HEK293 (cell line): ENCODE measurements around the gene SEC24C.

ENCODE experiments used
- CTCF ChIA-PET: fragments of 350-600 bp; formaldehyde crosslinking; extraction: SDS; loops from one replicate; lab custom pipeline; 2021; ENCODE audit warnings: antibody characterized with exemption; lab: Yijun Ruan, JAX
- POLR2A ChIA-PET: fragments of 300-600 bp; formaldehyde crosslinking; extraction: SDS; loops from one replicate; lab custom pipeline; 2020; ENCODE audit warnings: antibody characterized with exemption, inconsistent platforms; lab: Yijun Ruan, JAX
- H3K27ac ChIP-seq: fragments of 200-500 bp; sonication (Bioruptor generic); 2 replicates; pipeline ENCODE4 v1.5.1; 2014; ENCODE audit warnings: low read depth, low read length, control low read depth, inconsistent platforms; ENCODE audit errors: extremely low read depth
- H3K36me3 ChIP-seq, 2 experiments: fragments of 200-500 bp in 1 of 2; sonication (Bioruptor generic) in 1 of 2; 1 replicate in 1 of 2; 2 replicates in 1 of 2; pipeline ENCODE4 v1.5.1; 2014 to 2017; ENCODE audit warnings: inconsistent platforms in 2 of 2, low read length in 2 of 2; ENCODE audit not compliant: control insufficient read depth in 2 of 2, insufficient read depth in 1 of 2
- H3K4me1 ChIP-seq: fragments of 200-500 bp; sonication (Bioruptor generic); 2 replicates; pipeline ENCODE4 v1.5.1; 2014; ENCODE audit warnings: mild to moderate bottlenecking, low read length, inconsistent platforms; ENCODE audit not compliant: control insufficient read depth, insufficient read depth
- H3K4me3 ChIP-seq: 2 replicates; pipeline ENCODE4 v1.5.1; 2011; ENCODE audit warnings: low read depth, mild to moderate bottlenecking, control low read depth, low read length, moderate library complexity
- H3K9me3 ChIP-seq: fragments of 200-500 bp; sonication (Bioruptor generic); 2 replicates; pipeline ENCODE4 v1.5.1; 2014; ENCODE audit warnings: low read depth, low read length, inconsistent platforms; ENCODE audit not compliant: control insufficient read depth, insufficient read depth
- EGR2 ChIP-seq: fragments of 450-650 bp; formaldehyde crosslinking; IDR thresholded peaks from 2 replicates; pipeline ENCODE4 v1.5.1; 2016; ENCODE audit warnings: low read depth, missing biosample characterization, missing genetic modification characterization
- FEZF1 ChIP-seq: fragments of 450-650 bp; formaldehyde crosslinking; IDR thresholded peaks from 2 replicates; pipeline ENCODE4 v1.5.1; 2016; ENCODE audit warnings: missing biosample characterization, missing genetic modification characterization
- HOXD13 ChIP-seq: sonication (generic); formaldehyde crosslinking; IDR thresholded peaks from 2 replicates; pipeline ENCODE4 v1.8.0; 2022; ENCODE audit warnings: missing genetic modification reagents, borderline replicate concordance
- KLF16 ChIP-seq: fragments of 450-650 bp; formaldehyde crosslinking; IDR thresholded peaks from 2 replicates; pipeline ENCODE4 v1.5.1; 2017; ENCODE audit warnings: missing biosample characterization, missing genetic modification characterization
- KLF17 ChIP-seq: fragments of 450-650 bp; formaldehyde crosslinking; IDR thresholded peaks from 2 replicates; pipeline ENCODE4 v1.5.1; 2016; ENCODE audit warnings: missing biosample characterization, missing genetic modification characterization
- KLF9 ChIP-seq: fragments of 450-650 bp; formaldehyde crosslinking; IDR thresholded peaks from 2 replicates; pipeline ENCODE4 v1.5.1; 2016; ENCODE audit warnings: missing biosample characterization, missing genetic modification characterization, low read depth
- SETDB1 ChIP-seq: IDR thresholded peaks from one replicate; pipeline ENCODE4 v1.6.1; 2017; ENCODE audit warnings: mild to moderate bottlenecking, low read length, moderate library complexity, mixed read lengths; ENCODE audit not compliant: insufficient read length
- YY1 ChIP-seq: fragments of 450-650 bp; formaldehyde crosslinking; IDR thresholded peaks from 2 replicates; pipeline ENCODE4 v1.5.1; 2018; ENCODE audit warnings: missing biosample characterization, missing genetic modification characterization
- ZBTB11 ChIP-seq: fragments of 450-650 bp; formaldehyde crosslinking; conservative IDR thresholded peaks from 2 replicates; pipeline ENCODE4 v1.5.1; 2016; ENCODE audit warnings: low read depth, missing biosample characterization, missing genetic modification characterization
- ZBTB6 ChIP-seq: fragments of 450-650 bp; formaldehyde crosslinking; IDR thresholded peaks from 2 replicates; pipeline ENCODE4 v1.5.1; 2017; ENCODE audit warnings: missing biosample characterization, missing genetic modification characterization
- ZFHX2 ChIP-seq: fragments of 450-650 bp; formaldehyde crosslinking; conservative IDR thresholded peaks from 2 replicates; pipeline ENCODE4 v1.5.1; 2016; ENCODE audit warnings: missing biosample characterization, missing genetic modification characterization
- ZFP37 ChIP-seq: fragments of 450-650 bp; formaldehyde crosslinking; IDR thresholded peaks from 2 replicates; pipeline ENCODE4 v1.5.1; 2016; ENCODE audit warnings: missing biosample characterization, missing genetic modification characterization
- ZIC2 ChIP-seq: fragments of 450-650 bp; formaldehyde crosslinking; IDR thresholded peaks from 2 replicates; pipeline ENCODE4 v1.5.1; 2016; ENCODE audit warnings: missing biosample characterization, missing genetic modification characterization
- ZNF10 ChIP-seq: fragments of 450-650 bp; formaldehyde crosslinking; IDR thresholded peaks from 2 replicates; pipeline ENCODE4 v1.5.1; 2017; ENCODE audit warnings: missing biosample characterization, missing genetic modification characterization
- ZNF138 ChIP-seq: fragments of 450-650 bp; formaldehyde crosslinking; IDR thresholded peaks from 2 replicates; pipeline ENCODE4 v1.5.1; 2016; ENCODE audit warnings: missing biosample characterization, missing genetic modification characterization, borderline replicate concordance
- ZNF184 ChIP-seq: fragments of 450-650 bp; IDR thresholded peaks from 2 replicates; pipeline ENCODE4 v1.5.1; 2018; ENCODE audit warnings: missing biosample characterization, mild to moderate bottlenecking, missing genetic modification characterization
- ZNF394 ChIP-seq: fragments of 450-650 bp; formaldehyde crosslinking; IDR thresholded peaks from 2 replicates; pipeline ENCODE4 v1.5.1; 2016; ENCODE audit warnings: missing biosample characterization, missing genetic modification characterization, mild to moderate bottlenecking, moderate library complexity, borderline replicate concordance
- ZNF433 ChIP-seq: fragments of 450-650 bp; formaldehyde crosslinking; IDR thresholded peaks from 2 replicates; pipeline ENCODE4 v1.5.1; 2016; ENCODE audit warnings: missing biosample characterization, missing genetic modification characterization, low read depth
- ZNF514 ChIP-seq: fragments of 450-650 bp; formaldehyde crosslinking; IDR thresholded peaks from 2 replicates; pipeline ENCODE4 v1.5.1; 2016; ENCODE audit warnings: missing biosample characterization, missing genetic modification characterization
- ZNF571 ChIP-seq: fragments of 450-650 bp; formaldehyde crosslinking; IDR thresholded peaks from 2 replicates; pipeline ENCODE4 v1.5.0; 2017; ENCODE audit warnings: missing biosample characterization, missing genetic modification characterization
- ZNF600 ChIP-seq: fragments of 450-650 bp; formaldehyde crosslinking; IDR thresholded peaks from 2 replicates; pipeline ENCODE4 v1.5.1; 2016; ENCODE audit warnings: missing biosample characterization, missing genetic modification characterization
- ZNF664 ChIP-seq: fragments of 450-650 bp; formaldehyde crosslinking; IDR thresholded peaks from 2 replicates; pipeline ENCODE4 v1.5.1; 2016; ENCODE audit warnings: missing biosample characterization, missing genetic modification characterization
- ZNF776 ChIP-seq: fragments of 450-650 bp; formaldehyde crosslinking; IDR thresholded peaks from 2 replicates; pipeline ENCODE4 v1.5.0; 2017; ENCODE audit warnings: missing biosample characterization, missing genetic modification characterization, borderline replicate concordance
- ZSCAN4 ChIP-seq: fragments of 450-650 bp; formaldehyde crosslinking; IDR thresholded peaks from 2 replicates; pipeline ENCODE4 v1.5.1; 2017; ENCODE audit warnings: missing biosample characterization, missing genetic modification characterization
- TF ChIP-seq, protein P1 (sequence below): fragments of 450-650 bp; formaldehyde crosslinking; IDR thresholded peaks from 2 replicates; pipeline ENCODE4 v1.5.1; 2016; ENCODE audit warnings: missing biosample characterization, missing genetic modification characterization

Gene SEC24C

GRCh38 chr10:73817826-73818225, 73.7 kb downstream of the SEC24C start:
- H3K27ac ChIP-seq: no peak overlapping the region
- ChIA-PET CTCF (interaction anchor here (0.6 to 0.7 kb wide), 3 partner anchors 26 to 412 kb away, joined by 3 to 4 read pairs (median 3); no protein-coding TSS in a partner anchor), POLR2A (no interaction called here)
- peaks cover 4 to 53% of the 10 kb centered on the region in 2 experiments; a peak in 2 of 3 replicates for H3K36me3 ChIP-seq
- H3K4me3 ChIP-seq: no peak overlapping the region
- no peaks in the 10 kb centered on the region for H3K9me3 ChIP-seq
- no peaks in the 10 kb centered on the region for H3K4me1 ChIP-seq
- TF ChIP-seq ZFP37: no peak
- TF ChIP-seq ZNF664 (tag by site-specific recombination): no peak
- TF ChIP-seq ZNF600 (tag by site-specific recombination): no peak
- no peak for TF ChIP-seq KLF9
- TF ChIP-seq ZBTB11 (tag by site-specific recombination): no peak
- TF ChIP-seq, protein P1, sequence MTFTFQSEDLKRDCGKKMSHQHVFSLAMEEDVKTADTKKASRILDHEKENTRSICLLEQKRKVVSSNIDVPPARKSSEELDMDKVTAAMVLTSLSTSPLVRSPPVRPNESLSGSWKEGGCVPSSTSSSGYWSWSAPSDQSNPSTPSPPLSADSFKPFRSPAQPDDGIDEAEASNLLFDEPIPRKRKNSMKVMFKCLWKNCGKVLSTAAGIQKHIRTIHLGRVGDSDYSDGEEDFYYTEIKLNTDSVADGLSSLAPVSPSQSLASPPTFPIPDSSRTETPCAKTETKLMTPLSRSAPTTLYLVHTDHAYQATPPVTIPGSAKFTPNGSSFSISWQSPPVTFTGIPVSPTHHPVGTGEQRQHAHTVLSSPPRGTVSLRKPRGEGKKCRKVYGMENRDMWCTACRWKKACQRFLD (tag by site-specific recombination): no peak
- TF ChIP-seq ZNF394 (tag by site-specific recombination): no peak
- no peak for TF ChIP-seq FEZF1 (tag by site-specific recombination)
- TF ChIP-seq KLF17 (tag by site-specific recombination): no peak
- no peak for TF ChIP-seq ZNF514 (tag by site-specific recombination)

- Histone ChIP-seq H3K27ac (no peak overlapping the region), H3K9me3 (no peaks in the 10 kb centered on the region), H3K4me1 (no peaks in the 10 kb centered on the region), H3K36me3 (peaks cover 4 to 52% of the 10 kb centered on the region in 2 experiments; a peak in 2 of 3 replicates), H3K4me3 (no peak overlapping the region)
- CTCF ChIA-PET: interaction anchor here (0.6 to 1.1 kb wide), 5 partner anchors 13 to 412 kb away, joined by 3 to 4 read pairs (median 4); no protein-coding TSS in a partner anchor
- POLR2A ChIA-PET: no interaction called here
- TF ChIP-seq ZNF776 (tag by site-specific recombination): no peak
- TF ChIP-seq ZNF600 (tag by site-specific recombination): 0 out of 2 replicates have a peak, but pooled peaks have one; percentile 34
- no peak for TF ChIP-seq ZBTB6 (tag by site-specific recombination)
Measured at GRCh38 chr10:73818402-73818801, 74.2 kb downstream of the SEC24C start.

GRCh38 chr10:73819081-73819480, 74.9 kb downstream of the SEC24C start:
- Histone ChIP-seq H3K4me3 (no peak overlapping the region), H3K4me1 (no peaks in the 10 kb centered on the region), H3K36me3 (peaks cover 4 to 53% of the 10 kb centered on the region in 2 experiments; a peak in 2 of 3 replicates), H3K9me3 (no peaks in the 10 kb centered on the region), H3K27ac (no peak overlapping the region)
- POLR2A ChIA-PET: no interaction called here
- CTCF ChIA-PET: interaction anchor here (0.6 to 1.1 kb wide), 3 partner anchors 12 to 305 kb away, joined by 3 to 4 read pairs (median 4); no protein-coding TSS in a partner anchor
- no peak for TF ChIP-seq ZIC2 (tag by site-specific recombination)
- peak; percentile 77 for TF ChIP-seq EGR2 (tag by site-specific recombination)
- TF ChIP-seq YY1 (tag by site-specific recombination): no peak
- TF ChIP-seq ZNF184 (tag by site-specific recombination): no peak
- no peak for TF ChIP-seq ZNF10
- no peak for TF ChIP-seq ZNF514 (tag by site-specific recombination)
- no peak for TF ChIP-seq HOXD13
- TF ChIP-seq ZNF571 (tag by site-specific recombination): no peak
- no peak for TF ChIP-seq ZNF138 (tag by site-specific recombination)
- TF ChIP-seq ZSCAN4 (tag by site-specific recombination): no peak
- TF ChIP-seq ZNF433 (tag by site-specific recombination): no peak
- peak; percentile 83 for TF ChIP-seq ZFHX2
- TF ChIP-seq SETDB1: no peak
- no peak for TF ChIP-seq KLF16 (tag by site-specific recombination)
